ENCODE measurements around the gene PCNP.
A peak's percentile ranks its signal among the peaks of the same experiment; 100 is the strongest.
"Not testable (repeated sequence)": the region's sequence is repeated elsewhere in the genome, so short reads cannot be mapped to it uniquely, and the experiment has no call there.

PCNP gene

DNA sequence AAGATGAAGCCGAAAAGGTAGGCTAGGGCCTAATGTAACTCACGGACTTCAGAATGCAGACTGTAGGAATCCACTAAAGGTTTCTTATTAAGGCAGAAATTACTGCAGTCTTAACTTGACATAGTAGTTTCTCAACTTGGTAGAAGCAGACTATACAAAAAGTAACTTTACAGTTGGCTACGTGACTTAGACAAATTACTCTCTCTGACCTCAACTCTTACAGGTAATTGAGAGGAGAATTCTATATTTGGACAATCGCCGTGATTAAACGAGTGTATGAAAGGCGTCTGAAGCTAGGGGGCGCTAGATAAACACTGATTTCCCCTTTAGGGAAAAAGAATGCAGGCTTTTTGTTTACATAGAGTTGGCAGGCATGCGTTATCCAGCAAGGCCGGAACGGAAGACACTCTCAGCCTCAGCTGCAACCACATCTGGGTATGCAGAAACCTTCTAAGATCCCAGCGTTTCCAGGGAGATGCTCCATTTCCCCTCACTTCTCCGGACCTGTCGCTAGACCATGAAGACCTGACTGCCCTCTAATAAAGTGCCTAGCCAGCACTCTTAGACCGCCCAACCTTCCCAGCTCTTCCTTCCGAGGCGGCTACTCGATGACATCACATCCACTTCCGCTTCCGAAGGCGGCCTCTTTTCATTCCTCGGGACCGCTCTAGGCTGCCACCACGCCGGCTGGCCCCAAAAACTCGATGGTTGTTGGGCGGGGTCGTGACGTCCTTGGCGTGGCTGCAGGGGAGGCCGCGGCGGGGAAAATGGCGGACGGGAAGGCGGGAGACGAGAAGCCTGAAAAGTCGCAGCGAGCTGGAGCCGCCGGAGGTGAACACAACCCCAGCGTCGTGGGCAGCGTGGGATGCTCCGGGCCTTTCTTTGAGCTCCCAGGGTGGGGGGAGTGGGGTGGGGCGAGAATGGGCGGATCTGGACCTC is at the start of gene PCNP:
TSS of gene PCNP (plus strand) at position 732 of the 939 bp plus-strand sequence. CDS start at position 768, 36 bp downstream.
- DNase-seq = peak; percentile 98 to 99

GRCh38 chr3:101527441-101527840 is 46.5 kb upstream of the PCNP start:
- no peak for DNase-seq

DNA sequence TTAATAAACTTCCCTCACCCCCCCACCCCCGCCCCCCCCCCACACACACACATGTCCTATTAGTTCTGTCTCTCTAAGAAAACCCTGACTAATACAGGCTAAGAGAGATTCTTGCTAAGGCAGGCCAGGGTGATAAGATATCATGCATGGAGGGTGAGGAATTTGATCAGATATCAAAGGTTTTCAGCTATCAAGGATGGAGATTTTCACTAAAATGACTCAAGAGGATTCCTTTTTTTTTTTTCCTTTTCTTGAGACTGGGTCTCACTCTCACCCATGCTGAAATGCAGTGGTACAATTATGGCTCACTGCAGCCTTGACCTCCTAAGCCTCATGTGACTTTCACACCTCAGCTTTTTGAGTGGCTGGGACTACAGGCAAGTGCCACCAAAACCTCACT is 46.1 kb upstream of the PCNP start:
- DNase-seq = no peak

GRCh38 chr3:101529816-101530685 is 43.9 kb upstream of the PCNP start:
- DNase-seq = no peak

GRCh38 chr3:101530686-101531047 is 43.3 kb upstream of the PCNP start:
- DNase-seq = no peak

DNA sequence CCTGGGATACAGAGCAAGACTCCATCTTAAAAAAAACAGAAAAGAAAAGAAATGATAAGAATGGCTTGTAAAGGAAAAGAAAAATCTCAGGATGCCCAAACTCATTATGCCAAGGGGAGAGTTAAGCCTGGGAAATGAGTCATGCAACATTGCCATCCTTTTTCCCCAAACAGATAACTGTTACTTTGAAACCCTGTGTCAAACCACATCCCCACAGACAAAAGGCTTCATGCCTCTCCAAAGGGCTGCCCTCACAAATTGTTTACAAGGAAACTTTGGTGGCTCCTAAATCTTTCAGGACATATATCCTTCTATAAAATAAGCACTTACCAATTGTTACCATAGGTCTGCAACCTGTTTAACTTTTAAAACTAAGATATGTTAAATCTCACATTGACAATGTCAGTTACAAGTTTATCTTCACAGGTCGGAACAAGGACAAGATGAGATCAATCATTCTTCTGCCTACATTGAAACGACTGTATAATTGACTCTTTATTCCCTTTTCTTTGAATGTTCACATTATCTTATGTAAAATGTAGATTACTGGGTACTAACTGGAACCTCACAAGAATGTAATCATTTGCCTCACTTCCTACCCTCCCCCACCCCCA is 42.4 kb upstream of the PCNP start:
- DNase-seq = no peak

DNA sequence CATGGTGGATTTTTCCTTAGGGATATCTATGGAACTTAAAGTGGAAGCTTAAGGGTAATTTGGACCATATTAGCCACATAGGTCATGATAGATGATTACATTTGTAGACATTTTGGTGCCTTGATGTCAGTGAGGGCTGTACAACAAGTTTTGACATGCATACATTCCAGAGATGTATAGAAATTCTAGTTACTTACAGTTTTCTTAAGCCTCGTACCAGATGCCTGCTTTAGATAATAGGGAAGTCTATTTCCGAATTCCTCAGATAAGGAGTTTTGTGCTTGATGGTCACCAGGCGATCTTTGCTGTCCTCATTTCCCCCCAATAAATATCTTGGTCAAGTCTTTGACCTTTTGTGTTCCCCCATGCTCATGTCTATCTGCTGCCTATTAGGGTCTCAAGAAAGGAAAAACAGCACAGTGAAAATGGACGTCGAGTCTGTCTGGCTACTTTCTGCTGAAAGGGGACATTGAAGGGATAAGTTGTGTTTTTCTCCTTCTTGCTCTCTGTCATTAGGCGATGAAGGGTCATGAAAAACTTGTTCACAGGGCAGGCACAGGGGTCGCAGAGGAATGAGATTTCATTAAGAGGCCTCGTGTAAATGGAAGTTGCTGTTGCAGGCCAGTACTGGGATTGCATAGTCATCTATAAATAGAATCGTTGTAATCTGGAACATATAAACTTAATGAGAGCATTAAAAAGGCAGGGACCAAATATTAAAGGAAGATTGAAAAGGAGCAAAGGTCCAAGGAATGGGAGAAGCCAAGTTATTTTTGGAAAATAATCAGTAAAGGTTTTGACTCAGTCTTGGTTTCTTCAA is 41.0 kb upstream of the PCNP start:
- no peak for DNase-seq

DNA sequence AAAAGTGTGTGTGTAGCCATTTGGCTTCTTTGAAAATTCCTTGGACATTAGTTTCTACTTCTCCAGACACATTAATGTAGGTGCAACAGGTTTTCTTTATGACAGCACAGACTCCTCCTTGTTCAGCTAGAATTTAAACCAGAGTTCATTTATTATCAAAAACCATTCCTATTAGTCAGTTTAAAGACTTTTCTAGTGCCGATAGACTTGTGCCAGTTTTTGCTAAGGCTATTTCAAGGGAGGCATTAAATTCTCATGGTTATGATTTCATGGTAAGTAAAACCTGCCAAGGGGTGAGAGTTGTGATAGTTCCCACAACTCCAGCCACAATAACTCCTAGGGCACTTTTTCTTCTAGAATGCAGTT is 40.4 kb upstream of the PCNP start:
- no peak for DNase-seq

DNA sequence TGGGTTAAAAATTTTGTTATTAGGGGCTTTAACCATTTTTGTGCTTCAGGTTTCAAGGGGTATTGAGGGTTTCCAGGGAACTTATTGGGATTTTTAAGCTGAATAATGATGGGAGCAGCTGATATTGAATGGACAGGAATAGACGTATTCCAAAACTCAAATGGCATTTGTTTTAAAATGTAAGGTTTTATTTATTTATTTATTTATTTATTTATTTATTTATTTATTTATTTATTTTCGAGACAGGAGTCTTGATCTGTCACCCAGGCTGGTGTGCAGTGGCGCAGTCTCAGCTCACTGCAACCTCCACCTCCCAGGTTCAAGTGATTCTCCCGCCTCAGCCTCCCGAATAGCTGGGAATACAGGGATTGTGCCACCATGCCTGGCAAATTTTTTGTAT is 38.8 kb upstream of the PCNP start:
- no peak for DNase-seq

GRCh38 chr3:101536266-101536665 is 37.7 kb upstream of the PCNP start:
- no peak for DNase-seq

DNA sequence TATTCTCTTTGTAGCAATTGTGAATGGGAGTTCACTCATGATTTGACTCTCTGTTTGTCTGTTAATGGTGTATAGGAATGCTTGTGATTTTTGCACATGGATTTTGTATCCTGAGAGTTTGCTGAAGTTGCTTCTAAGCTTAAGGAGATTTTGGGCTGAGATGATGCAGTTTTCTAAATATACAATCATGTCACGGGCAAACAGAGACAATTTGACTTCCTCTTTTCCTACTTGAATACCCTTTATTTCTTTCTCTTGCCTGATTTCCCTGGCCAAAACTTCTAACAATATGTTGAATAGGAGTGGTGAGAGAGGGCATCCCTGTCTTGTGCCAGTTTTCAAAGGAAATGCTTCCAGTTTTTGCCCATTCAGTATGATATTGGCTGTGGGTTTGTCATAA is 37.0 kb upstream of the PCNP start:
- DNase-seq = not testable (repeated sequence)

- DNase-seq = no peak
Observed at GRCh38 chr3:101542957-101543356, 31.0 kb upstream of the PCNP start.

DNA sequence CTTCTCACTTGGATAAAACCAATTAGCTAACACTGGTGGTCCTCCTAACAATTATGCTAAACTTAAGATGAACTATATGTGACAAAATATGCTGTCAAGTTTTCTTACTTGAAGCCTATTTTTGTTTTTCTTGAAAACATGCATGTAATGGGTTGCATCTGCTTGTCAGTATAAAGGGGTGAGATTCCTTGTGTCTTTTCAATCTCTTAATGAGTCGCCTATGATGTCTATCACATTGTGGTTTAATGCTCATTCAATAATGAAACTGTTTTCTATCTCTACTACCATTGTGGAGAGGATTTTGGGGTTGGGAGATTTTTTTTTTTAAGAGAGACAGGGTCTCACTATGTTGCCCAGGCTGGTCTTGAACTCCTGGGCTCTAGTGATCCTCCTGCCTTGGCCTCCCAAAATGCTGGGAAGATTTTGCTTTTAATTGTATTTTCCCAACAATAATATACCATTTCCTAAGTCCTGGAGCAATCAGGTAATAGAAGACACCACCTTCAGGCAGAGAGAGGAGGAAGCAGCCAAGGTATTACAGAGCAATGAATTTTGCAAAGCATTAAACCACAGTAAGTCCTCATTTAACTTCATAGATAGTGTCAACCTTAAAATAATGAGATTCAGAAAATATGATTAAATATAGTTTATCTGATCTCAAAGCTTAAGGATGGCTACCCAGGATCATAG is 29.7 kb upstream of the PCNP start:
- no peak for DNase-seq

DNA sequence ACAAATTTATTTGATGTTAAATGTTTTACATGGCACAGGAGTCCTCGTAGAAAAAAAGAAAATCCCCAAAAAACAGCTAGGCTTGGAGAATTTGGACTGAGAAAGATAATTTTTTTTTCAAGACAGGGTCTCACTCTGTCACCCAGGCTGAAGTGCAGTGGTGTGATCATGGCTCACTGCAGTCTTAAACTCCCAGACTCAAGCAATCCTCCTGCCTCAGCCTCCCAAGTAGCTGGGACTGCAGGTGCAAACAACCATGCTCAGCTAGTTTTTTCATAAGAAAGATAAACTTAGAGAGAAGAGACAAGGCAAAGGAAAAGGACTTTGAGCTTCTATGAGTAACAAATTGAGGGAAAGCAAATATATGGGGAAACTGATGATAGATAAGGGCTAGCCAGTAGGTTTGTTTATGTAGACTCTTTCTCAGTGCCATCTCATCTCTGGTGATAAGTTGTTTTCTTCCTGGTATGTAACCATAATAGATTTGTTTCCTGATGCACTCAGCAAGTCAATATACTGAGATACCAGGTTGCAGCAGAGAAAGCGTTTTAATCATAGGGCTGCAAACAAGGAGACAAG is 25.4 kb upstream of the PCNP start:
- DNase-seq = no peak

DNA sequence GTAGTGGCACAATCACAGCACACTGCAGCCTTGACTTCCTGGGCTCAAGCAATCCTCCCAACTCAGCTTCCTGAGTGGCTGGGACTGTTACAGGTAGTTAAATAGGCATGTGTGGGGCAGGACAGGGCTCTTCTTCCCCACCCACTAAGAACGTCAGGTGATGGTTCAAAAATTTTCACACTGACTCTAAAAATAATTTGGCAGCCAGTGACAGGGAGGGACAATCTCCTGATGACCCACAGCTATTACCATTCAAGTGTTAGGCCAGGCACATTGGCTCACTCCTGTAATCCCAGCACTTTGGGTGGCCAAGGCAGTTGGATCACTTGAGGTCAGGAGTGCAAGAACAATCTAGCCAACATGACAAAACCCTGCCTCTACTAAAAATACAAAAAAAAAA is 24.5 kb upstream of the PCNP start:
- no peak for DNase-seq

- not testable (repeated sequence) for DNase-seq
Observed at GRCh38 chr3:101551359-101552081, 22.5 kb upstream of the PCNP start.

DNA sequence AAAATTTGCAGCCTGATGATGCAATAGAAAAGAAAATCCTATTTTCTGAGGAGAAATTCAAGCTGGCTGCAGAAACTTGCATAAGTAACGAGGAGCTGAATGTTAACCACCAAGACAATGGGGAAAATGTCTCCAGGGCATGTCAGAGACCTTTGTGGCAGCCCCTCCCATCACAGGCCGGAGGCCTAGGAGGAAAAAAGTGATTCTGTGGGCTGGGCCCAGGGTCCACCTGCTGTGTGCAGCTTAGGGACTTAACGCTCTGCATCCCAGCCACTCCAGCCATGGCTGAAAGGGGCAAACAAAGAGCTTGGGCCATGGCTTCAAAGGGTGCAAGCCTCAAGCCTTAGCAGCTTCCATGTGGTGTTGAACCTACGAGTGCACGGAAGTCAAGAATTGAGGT is 20.6 kb upstream of the PCNP start:
- DNase-seq = not testable (repeated sequence)

DNA sequence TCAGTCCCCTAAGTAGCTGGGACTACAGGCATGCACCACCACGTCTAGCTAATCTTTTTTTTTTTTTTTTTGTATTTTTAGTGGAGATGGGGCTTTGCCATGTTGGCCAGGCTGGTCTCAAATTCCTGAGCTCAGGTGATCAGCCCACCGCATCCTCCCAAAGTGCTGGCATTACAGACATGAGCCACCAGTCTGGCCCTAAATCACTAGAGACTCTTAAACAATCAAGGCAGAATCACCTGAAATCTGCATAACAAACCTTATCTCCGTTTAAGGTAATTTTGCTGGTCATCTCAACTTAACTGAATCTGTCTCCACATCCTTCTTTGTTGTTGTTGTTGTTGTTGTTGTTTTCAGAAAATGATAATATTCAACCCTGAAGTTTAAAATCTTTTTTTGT is 17.9 kb upstream of the PCNP start:
- DNase-seq = no peak

GRCh38 chr3:101561630-101562328 is 12.2 kb upstream of the PCNP start, which contains the start of gene TRMT10C:
TRMT10C (plus strand) TSS chr3:101561868; CDS start chr3:101564782, 2,914 bp downstream.
- peak; percentile 86 to 88 for DNase-seq

Data from stimulated activated CD4-positive, alpha-beta T cell treated with anti-CD3 and anti-CD28 coated beads, Interleukin-2, amount 100 ng/mL, for 48 hours (primary cell).